HEK293 (cell line): ENCODE results near the gene HRC.

ENCODE experiments used
- CTCF ChIA-PET: fragments of 350-600 bp; formaldehyde crosslinking; extraction: SDS; loops from one replicate; lab custom pipeline; 2021; ENCODE audit warnings: antibody characterized with exemption; lab: Yijun Ruan, JAX
- POLR2A ChIA-PET: fragments of 300-600 bp; formaldehyde crosslinking; extraction: SDS; loops from one replicate; lab custom pipeline; 2020; ENCODE audit warnings: antibody characterized with exemption, inconsistent platforms; lab: Yijun Ruan, JAX
- H3K27ac ChIP-seq: fragments of 200-500 bp; sonication (Bioruptor generic); 2 replicates; pipeline ENCODE4 v1.5.1; 2014; ENCODE audit warnings: low read depth, low read length, control low read depth, inconsistent platforms; ENCODE audit errors: extremely low read depth
- H3K36me3 ChIP-seq, 2 experiments: fragments of 200-500 bp in 1 of 2; sonication (Bioruptor generic) in 1 of 2; 1 replicate in 1 of 2; 2 replicates in 1 of 2; pipeline ENCODE4 v1.5.1; 2014 to 2017; ENCODE audit warnings: inconsistent platforms in 2 of 2, low read length in 2 of 2; ENCODE audit not compliant: control insufficient read depth in 2 of 2, insufficient read depth in 1 of 2
- H3K4me1 ChIP-seq: fragments of 200-500 bp; sonication (Bioruptor generic); 2 replicates; pipeline ENCODE4 v1.5.1; 2014; ENCODE audit warnings: mild to moderate bottlenecking, low read length, inconsistent platforms; ENCODE audit not compliant: control insufficient read depth, insufficient read depth
- H3K4me3 ChIP-seq: 2 replicates; pipeline ENCODE4 v1.5.1; 2011; ENCODE audit warnings: low read depth, mild to moderate bottlenecking, control low read depth, low read length, moderate library complexity
- H3K9me3 ChIP-seq: fragments of 200-500 bp; sonication (Bioruptor generic); 2 replicates; pipeline ENCODE4 v1.5.1; 2014; ENCODE audit warnings: low read depth, low read length, inconsistent platforms; ENCODE audit not compliant: control insufficient read depth, insufficient read depth
- GLI4 ChIP-seq: fragments of 450-650 bp; formaldehyde crosslinking; IDR thresholded peaks from 2 replicates; pipeline ENCODE4 v1.5.1; 2016; ENCODE audit warnings: missing biosample characterization, missing genetic modification characterization
- HOXC10 ChIP-seq: sonication (generic); formaldehyde crosslinking; IDR thresholded peaks from 2 replicates; pipeline ENCODE4 v1.8.1; 2023; ENCODE audit warnings: mild to moderate bottlenecking, missing genetic modification reagents
- MZF1 ChIP-seq: fragments of 450-650 bp; formaldehyde crosslinking; IDR thresholded peaks from 2 replicates; pipeline ENCODE4 v1.5.1; 2017; ENCODE audit warnings: missing biosample characterization, missing genetic modification characterization, borderline replicate concordance
- PRDM1 ChIP-seq: fragments of 450-650 bp; formaldehyde crosslinking; IDR thresholded peaks from 2 replicates; pipeline ENCODE4; 2016; ENCODE audit warnings: missing biosample characterization, missing genetic modification characterization
- SETDB1 ChIP-seq: IDR thresholded peaks from one replicate; pipeline ENCODE4 v1.6.1; 2017; ENCODE audit warnings: mild to moderate bottlenecking, low read length, moderate library complexity, mixed read lengths; ENCODE audit not compliant: insufficient read length
- SP3 ChIP-seq: fragments of 450-650 bp; formaldehyde crosslinking; IDR thresholded peaks from 2 replicates; pipeline ENCODE4 v1.5.1; 2016; ENCODE audit warnings: missing biosample characterization, missing genetic modification characterization
- ZBTB48 ChIP-seq: fragments of 450-650 bp; formaldehyde crosslinking; IDR thresholded peaks from 2 replicates; pipeline ENCODE4 v1.5.1; 2016; ENCODE audit warnings: missing biosample characterization, missing genetic modification characterization
- ZNF112 ChIP-seq: fragments of 450-650 bp; formaldehyde crosslinking; IDR thresholded peaks from 2 replicates; pipeline ENCODE4 v1.5.0; 2017; ENCODE audit warnings: missing biosample characterization, missing genetic modification characterization
- ZNF121 ChIP-seq: fragments of 450-650 bp; formaldehyde crosslinking; IDR thresholded peaks from 2 replicates; pipeline ENCODE4 v1.5.1; 2016; ENCODE audit warnings: missing biosample characterization, missing genetic modification characterization
- ZNF138 ChIP-seq: fragments of 450-650 bp; formaldehyde crosslinking; IDR thresholded peaks from 2 replicates; pipeline ENCODE4 v1.5.1; 2016; ENCODE audit warnings: missing biosample characterization, missing genetic modification characterization, borderline replicate concordance
- ZNF140 ChIP-seq: fragments of 450-650 bp; formaldehyde crosslinking; IDR thresholded peaks from 2 replicates; pipeline ENCODE4 v1.5.1; 2016; ENCODE audit warnings: missing biosample characterization, missing genetic modification characterization
- ZNF174 ChIP-seq: fragments of 450-650 bp; formaldehyde crosslinking; IDR thresholded peaks from 2 replicates; pipeline ENCODE4 v1.5.0; 2017; ENCODE audit warnings: missing biosample characterization, mild to moderate bottlenecking, missing genetic modification characterization
- ZNF2 ChIP-seq: fragments of 450-650 bp; formaldehyde crosslinking; IDR thresholded peaks from 2 replicates; pipeline ENCODE4 v1.5.1; 2016; ENCODE audit warnings: missing biosample characterization, missing genetic modification characterization
- ZNF292 ChIP-seq: fragments of 450-650 bp; formaldehyde crosslinking; IDR thresholded peaks from 2 replicates; pipeline ENCODE4 v1.5.1; 2016; ENCODE audit warnings: low read depth, missing biosample characterization, missing genetic modification characterization, borderline replicate concordance
- ZNF311 ChIP-seq: fragments of 450-650 bp; formaldehyde crosslinking; IDR thresholded peaks from 2 replicates; pipeline ENCODE4 v1.5.1; 2017; ENCODE audit warnings: missing biosample characterization, missing genetic modification characterization, borderline replicate concordance
- ZNF423 ChIP-seq: fragments of 450-650 bp; formaldehyde crosslinking; IDR thresholded peaks from 2 replicates; pipeline ENCODE4 v1.5.1; 2016; ENCODE audit warnings: missing biosample characterization, missing genetic modification characterization
- ZNF530 ChIP-seq: fragments of 450-650 bp; formaldehyde crosslinking; IDR thresholded peaks from 2 replicates; pipeline ENCODE4 v1.5.1; 2016; ENCODE audit warnings: low read depth, missing biosample characterization, missing genetic modification characterization
- ZNF654 ChIP-seq: fragments of 450-650 bp; formaldehyde crosslinking; IDR thresholded peaks from 2 replicates; pipeline ENCODE4 v1.5.1; 2016; ENCODE audit warnings: low read depth, missing biosample characterization, missing genetic modification characterization
- TF ChIP-seq, protein P1 (sequence below): IDR thresholded peaks from 2 replicates; pipeline ENCODE4 v1.6.1; 2011; ENCODE audit warnings: mild to moderate bottlenecking, low read depth, low read length, borderline replicate concordance
- TF ChIP-seq, protein P2 (sequence below): fragments of 450-650 bp; formaldehyde crosslinking; IDR thresholded peaks from 2 replicates; pipeline ENCODE4 v1.5.1; 2017; ENCODE audit warnings: missing biosample characterization, missing genetic modification characterization
- TF ChIP-seq, protein P3 (sequence below): fragments of 450-650 bp; formaldehyde crosslinking; IDR thresholded peaks from 2 replicates; pipeline ENCODE4 v1.5.1; 2017; ENCODE audit warnings: missing biosample characterization, missing genetic modification characterization
- TF ChIP-seq, protein P4 (sequence below): fragments of 450-650 bp; formaldehyde crosslinking; IDR thresholded peaks from 2 replicates; pipeline ENCODE4 v1.5.1; 2017; ENCODE audit warnings: missing biosample characterization, missing genetic modification characterization
- TF ChIP-seq, protein P5 (sequence below): fragments of 450-650 bp; formaldehyde crosslinking; IDR thresholded peaks from 2 replicates; pipeline ENCODE4 v1.5.1; 2017; ENCODE audit warnings: missing biosample characterization, missing genetic modification characterization

Gene HRC

DNA sequence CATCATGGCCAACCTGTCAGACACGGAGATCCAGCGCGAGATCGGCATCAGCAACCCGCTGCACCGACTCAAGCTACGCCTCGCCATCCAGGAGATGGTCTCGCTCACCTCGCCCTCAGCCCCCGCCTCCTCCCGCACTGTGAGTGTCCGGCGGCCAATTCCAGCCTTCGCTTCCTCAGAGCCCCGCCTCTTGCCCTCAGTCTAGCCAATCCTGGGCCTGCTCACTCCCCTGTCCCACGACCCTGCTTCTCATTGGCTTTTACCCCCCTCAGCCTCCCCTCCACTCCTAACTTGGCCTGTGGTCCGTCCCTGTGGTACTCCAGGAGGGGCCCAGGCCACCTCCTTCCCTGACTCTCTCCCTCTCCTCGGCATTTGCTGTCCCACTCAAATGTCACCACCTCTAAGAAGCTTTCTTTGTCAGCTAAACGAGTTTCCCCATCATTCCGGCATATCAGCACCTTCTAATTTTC is 12.3 kb downstream of the HRC start (continued):
- no peak for TF ChIP-seq HOXC10
- TF ChIP-seq ZNF121 (tag by site-specific recombination) = no peak
- TF ChIP-seq PRDM1 (tag by site-specific recombination) = no peak
- TF ChIP-seq, protein P1, sequence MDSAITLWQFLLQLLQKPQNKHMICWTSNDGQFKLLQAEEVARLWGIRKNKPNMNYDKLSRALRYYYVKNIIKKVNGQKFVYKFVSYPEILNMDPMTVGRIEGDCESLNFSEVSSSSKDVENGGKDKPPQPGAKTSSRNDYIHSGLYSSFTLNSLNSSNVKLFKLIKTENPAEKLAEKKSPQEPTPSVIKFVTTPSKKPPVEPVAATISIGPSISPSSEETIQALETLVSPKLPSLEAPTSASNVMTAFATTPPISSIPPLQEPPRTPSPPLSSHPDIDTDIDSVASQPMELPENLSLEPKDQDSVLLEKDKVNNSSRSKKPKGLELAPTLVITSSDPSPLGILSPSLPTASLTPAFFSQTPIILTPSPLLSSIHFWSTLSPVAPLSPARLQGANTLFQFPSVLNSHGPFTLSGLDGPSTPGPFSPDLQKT = no peak
- no peak for TF ChIP-seq ZNF530
- TF ChIP-seq ZNF138 (tag by site-specific recombination) = no peak
- no peak for TF ChIP-seq ZNF311 (tag by site-specific recombination)
- TF ChIP-seq ZBTB48 (tag by site-specific recombination) = no peak
- TF ChIP-seq ZNF292 (tag by site-specific recombination) = no peak
- TF ChIP-seq SP3 (tag by site-specific recombination) = peak; percentile 22; the same call in 1 of the 2 replicates
- TF ChIP-seq ZNF174 = no peak
- no peak for TF ChIP-seq SETDB1

DNA sequence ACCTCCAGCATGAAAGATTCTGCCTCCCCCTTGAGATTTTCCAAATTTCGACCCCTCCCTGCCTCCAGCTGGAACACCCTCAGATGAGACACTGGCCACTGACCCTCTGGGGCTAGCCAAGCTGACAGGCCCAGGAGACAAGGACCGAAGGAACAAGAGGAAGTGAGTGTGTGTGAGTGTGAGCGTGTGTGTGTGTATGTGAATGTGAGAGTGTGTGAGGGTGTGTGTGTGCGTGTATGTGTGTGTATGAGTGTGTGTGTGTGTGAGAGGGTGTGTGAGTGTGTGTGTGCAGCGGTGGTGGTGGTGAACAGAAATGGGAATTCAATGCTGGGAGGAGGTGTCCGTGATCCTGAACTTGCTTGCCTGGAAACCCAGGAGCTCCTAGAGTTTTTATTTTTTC is 13.8 kb downstream of the HRC start:
- no peak overlapping the region for H3K27ac ChIP-seq
- no peak overlapping the region for H3K4me3 ChIP-seq
- H3K9me3 ChIP-seq = no peaks in the 10 kb centered on the region
- CTCF ChIA-PET = interaction anchor here (0.7 to 1.7 kb wide), 4 partner anchors 11 to 148 kb away, joined by 3 to 7 read pairs (median 3); partner anchors contain the start of genes GYS1 and RUVBL2
- POLR2A ChIA-PET = no interaction called here
- no peaks in the 10 kb centered on the region for H3K4me1 ChIP-seq
- H3K36me3 ChIP-seq = peaks cover 0 to 5% of the 10 kb centered on the region in 2 experiments; a peak in 2 of 3 replicates
- TF ChIP-seq, protein P2, sequence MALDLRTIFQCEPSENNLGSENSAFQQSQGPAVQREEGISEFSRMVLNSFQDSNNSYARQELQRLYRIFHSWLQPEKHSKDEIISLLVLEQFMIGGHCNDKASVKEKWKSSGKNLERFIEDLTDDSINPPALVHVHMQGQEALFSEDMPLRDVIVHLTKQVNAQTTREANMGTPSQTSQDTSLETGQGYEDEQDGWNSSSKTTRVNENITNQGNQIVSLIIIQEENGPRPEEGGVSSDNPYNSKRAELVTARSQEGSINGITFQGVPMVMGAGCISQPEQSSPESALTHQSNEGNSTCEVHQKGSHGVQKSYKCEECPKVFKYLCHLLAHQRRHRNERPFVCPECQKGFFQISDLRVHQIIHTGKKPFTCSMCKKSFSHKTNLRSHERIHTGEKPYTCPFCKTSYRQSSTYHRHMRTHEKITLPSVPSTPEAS (tag by site-specific recombination) = peak; percentile 98
- TF ChIP-seq ZNF654 (tag by site-specific recombination) (no peak), ZNF2 (no peak)
- TF ChIP-seq, protein P3, sequence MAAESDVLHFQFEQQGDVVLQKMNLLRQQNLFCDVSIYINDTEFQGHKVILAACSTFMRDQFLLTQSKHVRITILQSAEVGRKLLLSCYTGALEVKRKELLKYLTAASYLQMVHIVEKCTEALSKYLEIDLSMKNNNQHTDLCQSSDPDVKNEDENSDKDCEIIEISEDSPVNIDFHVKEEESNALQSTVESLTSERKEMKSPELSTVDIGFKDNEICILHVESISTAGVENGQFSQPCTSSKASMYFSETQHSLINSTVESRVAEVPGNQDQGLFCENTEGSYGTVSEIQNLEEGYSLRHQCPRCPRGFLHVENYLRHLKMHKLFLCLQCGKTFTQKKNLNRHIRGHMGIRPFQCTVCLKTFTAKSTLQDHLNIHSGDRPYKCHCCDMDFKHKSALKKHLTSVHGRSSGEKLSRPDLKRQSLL (tag by site-specific recombination) = no peak

DNA sequence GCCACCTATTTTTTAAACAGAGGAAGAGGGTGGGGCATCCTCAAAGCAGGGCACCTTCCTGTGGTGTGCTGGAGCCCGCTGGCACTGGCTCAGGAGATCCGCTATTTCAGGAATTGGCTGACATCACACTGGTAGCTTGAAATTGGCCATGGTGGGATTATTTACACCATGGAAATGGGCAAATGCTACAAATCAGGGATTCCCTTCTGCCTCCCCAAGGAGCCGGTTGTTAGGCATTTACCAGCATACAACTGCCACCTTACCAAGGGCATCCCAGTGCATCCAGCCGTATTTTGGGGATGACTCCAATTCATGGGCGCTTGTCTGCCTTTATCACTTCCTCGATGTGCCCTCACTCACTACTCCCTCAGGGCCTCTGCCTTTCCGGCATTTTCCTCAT is 14.2 kb downstream of the HRC start:
- peak; percentile 97 for TF ChIP-seq ZNF112
- no peak for TF ChIP-seq MZF1
- TF ChIP-seq, protein P4, sequence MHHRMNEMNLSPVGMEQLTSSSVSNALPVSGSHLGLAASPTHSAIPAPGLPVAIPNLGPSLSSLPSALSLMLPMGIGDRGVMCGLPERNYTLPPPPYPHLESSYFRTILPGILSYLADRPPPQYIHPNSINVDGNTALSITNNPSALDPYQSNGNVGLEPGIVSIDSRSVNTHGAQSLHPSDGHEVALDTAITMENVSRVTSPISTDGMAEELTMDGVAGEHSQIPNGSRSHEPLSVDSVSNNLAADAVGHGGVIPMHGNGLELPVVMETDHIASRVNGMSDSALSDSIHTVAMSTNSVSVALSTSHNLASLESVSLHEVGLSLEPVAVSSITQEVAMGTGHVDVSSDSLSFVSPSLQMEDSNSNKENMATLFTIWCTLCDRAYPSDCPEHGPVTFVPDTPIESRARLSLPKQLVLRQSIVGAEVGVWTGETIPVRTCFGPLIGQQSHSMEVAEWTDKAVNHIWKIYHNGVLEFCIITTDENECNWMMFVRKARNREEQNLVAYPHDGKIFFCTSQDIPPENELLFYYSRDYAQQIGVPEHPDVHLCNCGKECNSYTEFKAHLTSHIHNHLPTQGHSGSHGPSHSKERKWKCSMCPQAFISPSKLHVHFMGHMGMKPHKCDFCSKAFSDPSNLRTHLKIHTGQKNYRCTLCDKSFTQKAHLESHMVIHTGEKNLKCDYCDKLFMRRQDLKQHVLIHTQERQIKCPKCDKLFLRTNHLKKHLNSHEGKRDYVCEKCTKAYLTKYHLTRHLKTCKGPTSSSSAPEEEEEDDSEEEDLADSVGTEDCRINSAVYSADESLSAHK (tag by site-specific recombination) = no peak
- no peak for TF ChIP-seq ZNF423 (tag by site-specific recombination)
- no peak for TF ChIP-seq ZNF140 (tag by site-specific recombination)
- TF ChIP-seq, protein P5, sequence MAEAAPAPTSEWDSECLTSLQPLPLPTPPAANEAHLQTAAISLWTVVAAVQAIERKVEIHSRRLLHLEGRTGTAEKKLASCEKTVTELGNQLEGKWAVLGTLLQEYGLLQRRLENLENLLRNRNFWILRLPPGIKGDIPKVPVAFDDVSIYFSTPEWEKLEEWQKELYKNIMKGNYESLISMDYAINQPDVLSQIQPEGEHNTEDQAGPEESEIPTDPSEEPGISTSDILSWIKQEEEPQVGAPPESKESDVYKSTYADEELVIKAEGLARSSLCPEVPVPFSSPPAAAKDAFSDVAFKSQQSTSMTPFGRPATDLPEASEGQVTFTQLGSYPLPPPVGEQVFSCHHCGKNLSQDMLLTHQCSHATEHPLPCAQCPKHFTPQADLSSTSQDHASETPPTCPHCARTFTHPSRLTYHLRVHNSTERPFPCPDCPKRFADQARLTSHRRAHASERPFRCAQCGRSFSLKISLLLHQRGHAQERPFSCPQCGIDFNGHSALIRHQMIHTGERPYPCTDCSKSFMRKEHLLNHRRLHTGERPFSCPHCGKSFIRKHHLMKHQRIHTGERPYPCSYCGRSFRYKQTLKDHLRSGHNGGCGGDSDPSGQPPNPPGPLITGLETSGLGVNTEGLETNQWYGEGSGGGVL (tag by site-specific recombination) = no peak
- TF ChIP-seq GLI4 (tag by site-specific recombination) = no peak
- no peaks in the 10 kb centered on the region for H3K9me3 ChIP-seq
- POLR2A ChIA-PET = no interaction called here
- H3K4me3 ChIP-seq = no peak overlapping the region
- CTCF ChIA-PET = interaction anchor here (0.9 to 2.5 kb wide), 4 partner anchors 43 to 406 kb away, joined by 3 to 9 read pairs (median 6); partner anchors contain the start of genes GYS1 and RUVBL2
- no peaks in the 10 kb centered on the region for H3K4me1 ChIP-seq
- no peak overlapping the region for H3K27ac ChIP-seq
- H3K36me3 ChIP-seq = peaks cover 0 to 5% of the 10 kb centered on the region in 2 experiments; a peak in 2 of 3 replicates
